Hypothalamus (tissue), 51 donors: ENCODE measurements around the gene KIAA0319L.

Experiments used
- DNase-seq, 51 donors: peaks; one replicate each; lab custom pipeline; 2025; lab: John Stamatoyannopoulos, UW

KIAA0319L gene

GRCh38 chr1:35564037-35564883, 7.1 kb upstream of the KIAA0319L start:
- peak in 32 of 51 donors; percentile 15 to 83 (median 49) for DNase-seq

GRCh38 chr1:35563166-35563565, 6.0 kb upstream of the KIAA0319L start:
- DNase-seq: no peak

GRCh38 chr1:35561972-35562680, 4.9 kb upstream of the KIAA0319L start:
- DNase-seq: no peak

- DNase-seq: peak in 2 of 51 donors; percentile 37 to 48
Measured at GRCh38 chr1:35561297-35561971, 4.2 kb upstream of the KIAA0319L start.

- DNase-seq: peak in 47 of 51 donors; percentile 33 to 88 (median 73)
Measured at GRCh38 chr1:35560256-35561225, 3.3 kb upstream of the KIAA0319L start.

- peak in 13 of 51 donors; percentile 13 to 70 (median 32) for DNase-seq
Measured at GRCh38 chr1:35559317-35559944, 2.2 kb upstream of the KIAA0319L start.

GRCh38 chr1:35558374-35559316, 1.4 kb upstream of the KIAA0319L start:
- DNase-seq: peak in 5 of 51 donors; percentile 16 to 47 (median 37)

GRCh38 chr1:35557611-35558373, 589 bp upstream of the KIAA0319L start, which contains the start of gene NCDN:
Gene NCDN, plus strand, starts transcription at chr1:35557799. Its CDS starts 392 bp downstream, at chr1:35558191.
- DNase-seq: peak in 50 of 51 donors; percentile 80 to 100 (median 95)

GRCh38 chr1:35556484-35557117, 602 bp downstream of the KIAA0319L start:
- DNase-seq: no peak

GRCh38 chr1:35555601-35556477, 1.4 kb downstream of the KIAA0319L start:
- peak in 1 of 51 donors; percentile 37 for DNase-seq

- no peak for DNase-seq
Measured at GRCh38 chr1:35555212-35555584, 2.0 kb downstream of the KIAA0319L start.

GRCh38 chr1:35554266-35555211, 2.7 kb downstream of the KIAA0319L start:
- no peak for DNase-seq

GRCh38 chr1:35553851-35554250, 3.4 kb downstream of the KIAA0319L start:
- DNase-seq: no peak

- DNase-seq: no peak
Measured at GRCh38 chr1:35546614-35547013, 10.6 kb downstream of the KIAA0319L start.

GRCh38 chr1:35544976-35545375, 12.2 kb downstream of the KIAA0319L start:
- DNase-seq: peak in 25 of 51 donors; percentile 9 to 65 (median 46)
